Measurements from ENCODE around the gene NDUFA8. TPM values are rescaled to one million over a fixed set of nuclear protein-coding genes. Genes with fewer than 3 reads are reported as not detected.

Gene NDUFA8
- total and polyA plus RNA-seq, 9 of the 15 experiments (the other 6 are each of a cell fraction or from before 2014, with no cell fraction given) = 105 to 212 (median 133) TPM

DNA sequence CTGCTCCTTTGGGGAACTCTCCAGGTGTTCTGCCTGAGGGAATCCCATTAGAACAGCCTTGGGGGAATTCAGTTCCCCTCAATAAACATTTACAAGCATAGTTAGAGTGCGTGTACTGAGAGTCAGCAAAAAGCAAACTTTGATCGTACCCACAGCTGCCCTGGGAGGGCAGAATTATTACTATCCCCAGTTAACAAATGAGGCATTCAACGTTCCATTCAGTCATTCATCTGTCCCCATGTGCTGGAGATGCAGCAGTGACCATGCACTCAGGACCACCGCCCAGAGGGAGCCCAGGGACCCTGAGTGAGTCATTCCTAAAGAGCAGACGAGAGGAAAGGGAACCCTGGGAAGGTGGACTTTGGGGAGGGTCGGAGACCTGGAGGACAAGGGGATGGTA lies 47.3 kb downstream of the NDUFA8 start:
- in situ Hi-C loops (cut with MboI) = no loop called here

More for the DNA sequence above, 47.3 kb downstream of the NDUFA8 start:
- no peaks in the 10 kb centered on the region for H3K36me3 ChIP-seq (ENCODE audit: control insufficient read depth, insufficient read depth, low read length)
- DNase-seq (ENCODE audit: extremely low read depth in 1 of 4, low spot score in 3 of 4) (no peak), ATAC-seq (no peak), FAIRE-seq (no peak)
- no peak overlapping the region for H3K27ac ChIP-seq (ENCODE audit: extremely low read depth, low read depth, low read length)
- H3K4me2 ChIP-seq (ENCODE audit: insufficient read depth, low read length) = no peak overlapping the region
- H3K9me3 ChIP-seq (replicated peaks; ENCODE audit: control insufficient read depth, insufficient read depth, low read depth, low read length) = no peaks in the 10 kb centered on the region; the same call in 1 of the 2 replicates
- no peaks in the 10 kb centered on the region for H3K9me1 ChIP-seq (ENCODE audit: control insufficient read depth, insufficient read depth, low read length)
- intact Hi-C loops (cut with micrococcal nuclease) = no loop called here
- H3K27me3 ChIP-seq (ENCODE audit: control insufficient read depth in 2 of 2, insufficient read depth in 2 of 2, low read length in 2 of 2) = peaks cover 0 to 30% of the 10 kb centered on the region in 2 experiments; a peak in 3 of 5 replicates
- no peaks in the 10 kb centered on the region for H3K4me1 ChIP-seq (replicated peaks in 1 of 2; ENCODE audit: control insufficient read depth in 2 of 2, insufficient read depth in 2 of 2, low read length in 2 of 2)
- CTCF ChIA-PET (ENCODE audit: low intra/inter-chr PET ratio) = no interaction called here
- H3K4me3 ChIP-seq = no peak overlapping the region
- no peaks in the 10 kb centered on the region for H3K79me2 ChIP-seq (ENCODE audit: control insufficient read depth, insufficient read depth, low read length)
- no peak for TF ChIP-seq TGIF2 (CRISPR knock-in tag; IDR thresholded peaks at IDR 0.05)
- TF ChIP-seq SP2 (IDR thresholded peaks at IDR 0.05; ENCODE audit: extremely low read depth, low read depth, low read length, poor library complexity, severe bottlenecking) = no peak
- TF ChIP-seq, protein P1, sequence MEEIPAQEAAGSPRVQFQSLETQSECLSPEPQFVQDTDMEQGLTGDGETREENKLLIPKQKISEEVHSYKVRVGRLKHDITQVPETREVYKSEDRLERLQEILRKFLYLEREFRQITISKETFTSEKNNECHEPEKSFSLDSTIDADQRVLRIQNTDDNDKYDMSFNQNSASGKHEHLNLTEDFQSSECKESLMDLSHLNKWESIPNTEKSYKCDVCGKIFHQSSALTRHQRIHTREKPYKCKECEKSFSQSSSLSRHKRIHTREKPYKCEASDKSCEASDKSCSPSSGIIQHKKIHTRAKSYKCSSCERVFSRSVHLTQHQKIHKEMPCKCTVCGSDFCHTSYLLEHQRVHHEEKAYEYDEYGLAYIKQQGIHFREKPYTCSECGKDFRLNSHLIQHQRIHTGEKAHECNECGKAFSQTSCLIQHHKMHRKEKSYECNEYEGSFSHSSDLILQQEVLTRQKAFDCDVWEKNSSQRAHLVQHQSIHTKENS (CRISPR knock-in tag; IDR thresholded peaks at IDR 0.05) = no peak
- no peak for TF ChIP-seq THRAP3 (IDR thresholded peaks at IDR 0.05; ENCODE audit: borderline replicate concordance)
- no peak for TF ChIP-seq SRSF1 (IDR thresholded peaks at IDR 0.05; ENCODE audit: low read depth, low read length)
- TF ChIP-seq ZFP1 (CRISPR knock-in tag; IDR thresholded peaks at IDR 0.05) = no peak
- no peak for TF ChIP-seq ZKSCAN1 (IDR thresholded peaks at IDR 0.05; ENCODE audit: low read depth, low read length)
- TF ChIP-seq MTA3 (IDR thresholded peaks at IDR 0.05; ENCODE audit: borderline replicate concordance) = no peak
- TF ChIP-seq MEIS2 (IDR thresholded peaks at IDR 0.05; ENCODE audit: partially characterized antibody) = no peak
- TF ChIP-seq SOX6 (IDR thresholded peaks at IDR 0.05) = no peak
- TF ChIP-seq GATAD2B (IDR thresholded peaks at IDR 0.05; ENCODE audit: borderline replicate concordance) = no peak
- TF ChIP-seq SIN3B (IDR thresholded peaks at IDR 0.05; ENCODE audit: low read depth) = no peak
- H2AFZ ChIP-seq (ENCODE audit: low read depth, low read length) = no peak overlapping the region
- POLR2A ChIA-PET = no interaction called here
- no TSS peak for BruUV-seq (replicated peaks)
- no peak overlapping the region for H3K9ac ChIP-seq (ENCODE audit: insufficient read depth in 1 of 2, low read depth in 2 of 2, low read length in 2 of 2)
- WGBS (ENCODE audit: insufficient coverage, low coverage, missing lambda C conversion rate) = 9% methylated on average over 6 of the region's 6 CpGs
- no peaks in the 10 kb centered on the region; the same call in 1 of the 2 replicates for H4K20me1 ChIP-seq (replicated peaks; ENCODE audit: control insufficient read depth, insufficient read depth, low read length)

All from K562 (cell line).